ENCODE results near the gene STX8.
"Not testable (repeated sequence)": the region's sequence is repeated elsewhere in the genome, so short reads cannot be mapped to it uniquely, and the experiment has no call there.

STX8 gene

GRCh38 chr17:9259419-9259818 is 316.2 kb downstream of the STX8 start:
- DNase-seq (ENCODE audit: insufficient read length, low spot score) (no peak), FAIRE-seq (no peak)
- TF ChIP-seq, protein P1, sequence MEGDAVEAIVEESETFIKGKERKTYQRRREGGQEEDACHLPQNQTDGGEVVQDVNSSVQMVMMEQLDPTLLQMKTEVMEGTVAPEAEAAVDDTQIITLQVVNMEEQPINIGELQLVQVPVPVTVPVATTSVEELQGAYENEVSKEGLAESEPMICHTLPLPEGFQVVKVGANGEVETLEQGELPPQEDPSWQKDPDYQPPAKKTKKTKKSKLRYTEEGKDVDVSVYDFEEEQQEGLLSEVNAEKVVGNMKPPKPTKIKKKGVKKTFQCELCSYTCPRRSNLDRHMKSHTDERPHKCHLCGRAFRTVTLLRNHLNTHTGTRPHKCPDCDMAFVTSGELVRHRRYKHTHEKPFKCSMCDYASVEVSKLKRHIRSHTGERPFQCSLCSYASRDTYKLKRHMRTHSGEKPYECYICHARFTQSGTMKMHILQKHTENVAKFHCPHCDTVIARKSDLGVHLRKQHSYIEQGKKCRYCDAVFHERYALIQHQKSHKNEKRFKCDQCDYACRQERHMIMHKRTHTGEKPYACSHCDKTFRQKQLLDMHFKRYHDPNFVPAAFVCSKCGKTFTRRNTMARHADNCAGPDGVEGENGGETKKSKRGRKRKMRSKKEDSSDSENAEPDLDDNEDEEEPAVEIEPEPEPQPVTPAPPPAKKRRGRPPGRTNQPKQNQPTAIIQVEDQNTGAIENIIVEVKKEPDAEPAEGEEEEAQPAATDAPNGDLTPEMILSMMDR (IDR thresholded peaks at IDR 0.05; ENCODE audit: insufficient read depth, missing control alignments): no peak

- no peak for DNase-seq (ENCODE audit: insufficient read length, low spot score)
- TF ChIP-seq, protein P1 (IDR thresholded peaks at IDR 0.05; ENCODE audit: insufficient read depth, missing control alignments): no peak
- no peak for FAIRE-seq
These were observed 317.3 kb downstream of the STX8 start for GRCh38 chr17:9258115-9259015.

GRCh38 chr17:9257630-9257965 is 318.0 kb downstream of the STX8 start:
- not testable (repeated sequence) for FAIRE-seq; DNase-seq (ENCODE audit: insufficient read length, low spot score)

GRCh38 chr17:9256751-9257629 is 318.6 kb downstream of the STX8 start:
- TF ChIP-seq, protein P1 (IDR thresholded peaks at IDR 0.05; ENCODE audit: insufficient read depth, missing control alignments): no peak
- no peak for DNase-seq (ENCODE audit: insufficient read length, low spot score)
- FAIRE-seq: no peak

DNA sequence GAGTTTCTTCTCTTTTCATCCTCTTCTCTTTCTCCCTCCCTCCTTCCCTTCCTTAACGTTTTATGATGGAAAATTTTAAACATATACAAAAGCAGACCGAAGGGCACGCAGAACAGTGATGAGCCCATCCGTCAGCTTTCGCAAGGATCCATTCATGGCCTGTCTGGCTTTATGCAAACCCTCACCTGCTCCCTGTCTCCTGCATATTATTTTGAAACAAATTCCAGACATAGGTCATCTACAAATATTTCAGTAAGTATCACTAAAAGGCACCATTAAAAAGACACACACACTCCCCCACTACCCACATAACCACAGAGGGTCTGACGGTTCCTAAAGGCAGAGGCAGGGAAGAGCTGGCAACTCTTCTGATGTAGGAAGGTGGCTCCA is 319.3 kb downstream of the STX8 start:
- FAIRE-seq: no peak
- TF ChIP-seq, protein P1 (IDR thresholded peaks at IDR 0.05; ENCODE audit: insufficient read depth, missing control alignments): no peak
- no peak for DNase-seq (ENCODE audit: insufficient read length, low spot score)

DNA sequence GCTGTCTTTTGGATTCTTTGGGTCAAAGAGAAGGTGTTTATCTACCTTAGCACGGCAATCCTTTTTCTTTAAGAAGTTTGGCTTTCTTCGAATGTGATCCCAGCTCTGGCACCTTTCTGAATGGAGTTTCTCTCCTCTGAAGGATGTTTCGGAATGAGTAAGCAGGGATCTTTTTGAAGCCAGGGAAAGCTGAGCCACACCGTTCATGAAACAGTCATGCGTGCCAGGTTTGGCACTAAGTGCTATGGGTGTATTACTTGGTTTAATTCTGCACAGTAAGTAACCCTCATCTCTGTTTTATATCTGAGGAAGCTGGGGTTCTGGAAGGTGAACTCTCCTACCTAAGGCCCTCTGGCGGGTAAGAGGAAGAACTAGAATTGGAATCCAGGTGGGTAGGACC is 319.8 kb downstream of the STX8 start:
- FAIRE-seq: no peak
- DNase-seq (ENCODE audit: insufficient read length, low spot score): no peak
- TF ChIP-seq, protein P1 (IDR thresholded peaks at IDR 0.05; ENCODE audit: insufficient read depth, missing control alignments): no peak

DNA sequence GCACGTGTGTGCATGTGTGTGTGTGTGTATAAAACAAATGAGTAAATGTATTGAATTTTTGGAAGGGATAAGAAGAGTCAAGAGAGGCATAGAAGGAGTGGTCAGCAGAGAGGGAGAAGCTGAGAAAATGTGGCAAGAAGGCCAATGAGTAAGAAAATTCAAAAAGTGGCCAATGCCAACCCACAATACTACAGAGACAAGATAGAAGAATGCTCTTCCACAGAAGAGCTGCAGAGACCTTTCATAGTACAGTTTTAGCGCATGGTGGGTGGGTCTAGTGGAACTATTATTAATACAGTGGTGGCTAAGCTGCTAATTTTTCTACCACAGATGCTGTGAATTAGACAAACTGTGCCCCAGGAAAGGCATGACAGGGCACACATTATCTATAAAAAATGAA is 320.8 kb downstream of the STX8 start:
- TF ChIP-seq, protein P1 (IDR thresholded peaks at IDR 0.05; ENCODE audit: insufficient read depth, missing control alignments): no peak
- no peak for DNase-seq (ENCODE audit: insufficient read length, low spot score)
- FAIRE-seq: no peak
